SK-N-MC (cell line): ENCODE measurements around the gene ANKRD66.

Experiments
- DNase-seq: peaks from one replicate; pipeline ENCODE4 v3.0.0-alpha.2; 2011; ENCODE audit warnings: low read depth, low spot score
- H3K27ac ChIP-seq: fragments of 200-600 bp; sonication (generic); 2 replicates; pipeline ENCODE4 v1.5.1; 2016; ENCODE audit warnings: mixed run types
- H3K36me3 ChIP-seq: fragments of 200-600 bp; sonication (generic); 2 replicates; pipeline ENCODE4 v1.6.1; 2017; ENCODE audit warnings: antibody characterized with exemption, low read length, mixed read lengths; ENCODE audit not compliant: insufficient read depth
- H3K4me3 ChIP-seq: fragments of 200-600 bp; sonication (generic); 2 replicates; pipeline ENCODE4 v1.5.1; 2016
- H3K9ac ChIP-seq: fragments of 200-600 bp; sonication (generic); 2 replicates; pipeline ENCODE4 v1.8.0; 2017; ENCODE audit warnings: mixed run types, mixed read lengths; ENCODE audit not compliant: insufficient read length
- H3K9me3 ChIP-seq: fragments of 200-600 bp; sonication (generic); 2 replicates; pipeline ENCODE4 v1.6.1; 2017; ENCODE audit warnings: low read depth, mild to moderate bottlenecking, antibody characterized with exemption, low read length, moderate library complexity, mixed read lengths
- EZH2 ChIP-seq: fragments of 200-600 bp; sonication (generic); IDR thresholded peaks from one replicate; pipeline ENCODE4 v1.6.1; 2017; ENCODE audit warnings: antibody characterized with exemption
- FOXP2 ChIP-seq: optimal IDR thresholded peaks from 2 replicates; pipeline ENCODE3; 2011; ENCODE audit warnings: mild to moderate bottlenecking, moderate library complexity; ENCODE audit not compliant: insufficient read depth; ENCODE audit errors: extremely low read length, control extremely low read depth
- POLR2AphosphoS5 ChIP-seq: IDR thresholded peaks from 2 replicates; pipeline ENCODE4 v1.6.1; 2012; ENCODE audit warnings: mild to moderate bottlenecking, low read depth, low read length, borderline replicate concordance

The ANKRD66 gene

DNA sequence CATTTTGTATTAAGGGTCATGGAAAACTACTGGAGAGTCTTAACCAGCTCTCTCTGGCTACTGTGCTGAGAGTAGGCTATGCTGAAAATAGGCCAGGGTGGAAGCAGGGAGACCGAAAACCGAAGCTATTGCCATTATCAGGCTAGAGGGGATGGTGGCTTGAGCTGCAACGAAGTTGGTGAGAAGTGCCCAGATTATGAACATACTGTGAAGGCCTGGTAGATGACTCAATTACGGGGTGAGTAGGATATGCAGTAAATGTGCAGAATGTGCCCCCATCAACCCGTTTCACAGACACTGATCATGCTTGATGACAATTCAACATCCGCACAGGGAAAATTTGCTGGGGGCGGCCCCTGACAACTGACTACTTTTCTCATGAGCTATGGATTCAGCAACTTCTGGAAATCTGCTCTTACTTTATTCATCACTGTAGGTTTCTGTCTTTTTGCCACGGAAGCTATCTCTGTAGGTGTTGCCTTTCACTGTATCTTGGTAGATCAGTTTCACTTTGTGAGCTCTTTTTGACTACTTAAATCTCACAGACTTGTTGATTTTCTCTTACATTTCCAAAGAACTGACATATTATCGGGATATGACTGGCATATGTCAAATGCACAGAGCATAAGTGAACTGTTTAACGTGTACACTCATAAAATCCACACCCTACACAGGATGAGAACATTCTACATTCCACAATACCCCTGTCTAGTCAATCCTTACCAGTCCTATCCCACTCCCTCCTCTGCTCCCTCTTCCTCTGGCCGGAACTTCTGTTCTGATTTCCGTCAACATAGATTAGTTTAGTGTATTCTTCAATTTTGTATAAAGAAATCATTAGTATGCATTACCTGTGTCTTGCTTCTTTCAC, 31.0 kb downstream of the ANKRD66 start:
- Histone ChIP-seq H3K36me3 (no peaks in the 10 kb centered on the region), H3K9ac (no peak overlapping the region), H3K4me3 (no peak overlapping the region), H3K27ac (no peak overlapping the region), H3K9me3 (no peaks in the 10 kb centered on the region)
- TF ChIP-seq FOXP2: no peak
- no peak for TF ChIP-seq POLR2AphosphoS5
- TF ChIP-seq EZH2: no peak
- DNase-seq: no peak

DNA sequence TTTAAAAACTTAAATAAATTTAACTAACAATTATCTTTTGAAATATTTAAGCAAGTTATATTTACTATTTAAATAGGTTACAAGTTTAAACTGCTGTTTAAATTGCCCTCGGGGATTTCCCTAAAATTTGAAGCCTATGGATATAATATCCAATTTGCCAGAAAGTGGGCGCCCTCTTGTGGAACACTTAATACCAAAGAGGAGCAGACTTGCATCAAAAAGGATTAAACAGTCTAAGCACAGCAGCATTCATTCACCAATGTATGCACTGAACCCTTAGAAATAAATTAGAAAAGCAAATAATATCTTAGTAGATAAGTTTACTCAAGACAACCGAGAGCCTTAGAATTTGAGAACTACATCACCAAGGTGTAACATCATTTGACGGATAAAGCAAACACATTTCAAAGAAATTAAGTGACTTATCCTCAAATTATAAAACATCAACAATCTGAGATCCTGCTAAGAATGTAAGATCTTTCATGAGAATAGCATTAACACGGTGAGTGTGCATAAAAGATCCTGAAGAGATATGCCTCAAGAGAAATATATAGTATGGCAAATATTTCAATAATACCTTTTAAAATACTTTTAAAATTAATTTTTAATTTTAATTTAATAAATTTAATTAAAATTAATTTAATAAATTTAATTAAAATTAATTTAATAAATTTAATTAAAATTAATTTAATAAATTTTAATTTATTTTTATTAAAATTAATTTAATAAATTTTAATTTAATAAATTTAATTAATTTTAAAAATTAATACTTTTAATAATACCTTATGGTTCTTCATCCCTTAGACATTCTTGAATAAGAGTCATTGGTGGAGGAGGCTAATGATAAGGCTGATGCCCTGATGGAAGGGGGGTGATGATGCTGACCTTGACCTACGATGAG, 35.0 kb downstream of the ANKRD66 start:
- Histone ChIP-seq H3K36me3 (no peaks in the 10 kb centered on the region), H3K27ac (no peak overlapping the region), H3K9ac (no peak overlapping the region), H3K4me3 (no peak overlapping the region), H3K9me3 (no peaks in the 10 kb centered on the region)
- TF ChIP-seq FOXP2 (no peak), EZH2 (no peak), POLR2AphosphoS5 (no peak)
- DNase-seq: peak; percentile 32

DNA sequence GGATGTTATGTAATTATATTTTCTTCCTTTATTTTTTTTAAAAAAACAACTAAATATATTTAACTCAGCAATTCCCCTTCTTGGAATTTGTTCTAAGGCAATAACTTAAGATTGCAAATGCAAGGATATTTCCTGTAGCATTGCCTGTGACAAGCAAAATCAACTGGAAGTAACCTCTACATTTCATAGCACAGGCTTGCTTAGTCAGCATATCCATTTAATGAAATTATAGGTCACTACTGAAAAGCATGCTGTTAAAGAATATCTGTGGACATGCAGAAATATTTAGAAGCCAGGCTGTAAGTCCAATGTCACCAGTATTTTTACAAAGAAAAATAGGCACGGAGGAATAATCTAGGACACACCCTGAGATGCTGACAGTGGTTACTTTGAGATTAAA, 37.8 kb downstream of the ANKRD66 start:
- no peak overlapping the region for H3K9ac ChIP-seq
- H3K27ac ChIP-seq: no peak overlapping the region
- TF ChIP-seq FOXP2 (no peak), POLR2AphosphoS5 (no peak), EZH2 (no peak)
- H3K36me3 ChIP-seq: no peaks in the 10 kb centered on the region
- H3K4me3 ChIP-seq: no peak overlapping the region
- H3K9me3 ChIP-seq: no peaks in the 10 kb centered on the region
- no peak for DNase-seq

DNA sequence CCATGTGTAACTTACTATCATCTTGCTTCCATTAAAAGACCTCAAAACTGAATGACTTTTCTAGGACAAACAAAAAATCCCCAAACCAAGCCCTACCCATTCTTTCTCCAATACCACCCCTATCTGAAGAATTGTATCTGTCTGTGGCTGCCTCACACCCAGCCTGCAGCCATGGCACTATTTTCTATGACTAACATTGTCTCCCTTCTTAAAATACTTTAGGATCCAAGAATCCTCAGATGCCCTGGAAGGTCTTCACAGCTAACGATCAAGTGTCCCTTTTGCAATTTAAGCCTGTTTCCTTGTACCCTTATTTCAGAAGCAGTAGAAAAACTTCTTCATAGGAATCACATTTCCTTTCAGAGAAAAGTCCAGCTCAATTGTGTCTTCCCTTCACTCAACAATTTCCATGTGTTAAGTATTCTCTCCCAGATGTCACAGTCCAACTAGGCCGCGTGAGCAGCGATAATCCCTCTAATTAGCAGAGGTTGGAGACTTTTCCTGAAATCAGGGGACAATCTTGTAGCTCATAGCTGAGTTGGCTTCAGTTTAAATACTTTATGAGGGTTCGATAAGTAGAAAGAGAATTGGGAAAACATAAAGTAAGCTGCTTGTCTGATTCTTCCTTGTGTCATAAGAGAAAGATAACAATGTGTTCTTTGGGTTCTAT, 41.3 kb downstream of the ANKRD66 start:
- DNase-seq: no peak
- no peaks in the 10 kb centered on the region for H3K9me3 ChIP-seq

DNA sequence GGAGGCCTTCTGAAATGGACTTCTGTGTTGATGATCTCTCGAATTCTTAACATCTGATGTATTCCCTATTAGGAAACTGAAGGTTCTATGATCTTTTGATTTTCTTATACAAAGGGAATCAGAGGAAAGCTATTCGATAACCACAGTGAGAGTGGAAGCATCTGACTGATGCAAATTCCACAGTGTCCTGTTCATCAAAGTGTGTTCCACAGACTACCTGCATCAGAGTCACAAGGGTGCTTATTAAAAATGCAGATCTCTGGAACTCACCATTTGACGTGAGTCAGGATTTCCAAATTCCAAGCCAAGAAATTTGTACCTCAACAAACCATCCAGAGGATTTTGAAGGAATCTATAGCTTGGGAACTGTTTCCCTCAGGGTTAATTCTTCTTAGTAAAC, 42.1 kb downstream of the ANKRD66 start:
- H3K27ac ChIP-seq: no peak overlapping the region
- H3K9ac ChIP-seq: no peak overlapping the region
- no peak overlapping the region for H3K4me3 ChIP-seq
- no peaks in the 10 kb centered on the region for H3K9me3 ChIP-seq
- DNase-seq: no peak
- H3K36me3 ChIP-seq: no peaks in the 10 kb centered on the region
- no peak for TF ChIP-seq EZH2
- no peak for TF ChIP-seq POLR2AphosphoS5
- TF ChIP-seq FOXP2: no peak

More for the DNA sequence above, 41.3 kb downstream of the ANKRD66 start:
- Histone ChIP-seq H3K9ac (no peak overlapping the region), H3K27ac (no peak overlapping the region), H3K4me3 (no peak overlapping the region), H3K36me3 (no peaks in the 10 kb centered on the region)
- TF ChIP-seq FOXP2: no peak
- TF ChIP-seq POLR2AphosphoS5: no peak
- no peak for TF ChIP-seq EZH2

DNA sequence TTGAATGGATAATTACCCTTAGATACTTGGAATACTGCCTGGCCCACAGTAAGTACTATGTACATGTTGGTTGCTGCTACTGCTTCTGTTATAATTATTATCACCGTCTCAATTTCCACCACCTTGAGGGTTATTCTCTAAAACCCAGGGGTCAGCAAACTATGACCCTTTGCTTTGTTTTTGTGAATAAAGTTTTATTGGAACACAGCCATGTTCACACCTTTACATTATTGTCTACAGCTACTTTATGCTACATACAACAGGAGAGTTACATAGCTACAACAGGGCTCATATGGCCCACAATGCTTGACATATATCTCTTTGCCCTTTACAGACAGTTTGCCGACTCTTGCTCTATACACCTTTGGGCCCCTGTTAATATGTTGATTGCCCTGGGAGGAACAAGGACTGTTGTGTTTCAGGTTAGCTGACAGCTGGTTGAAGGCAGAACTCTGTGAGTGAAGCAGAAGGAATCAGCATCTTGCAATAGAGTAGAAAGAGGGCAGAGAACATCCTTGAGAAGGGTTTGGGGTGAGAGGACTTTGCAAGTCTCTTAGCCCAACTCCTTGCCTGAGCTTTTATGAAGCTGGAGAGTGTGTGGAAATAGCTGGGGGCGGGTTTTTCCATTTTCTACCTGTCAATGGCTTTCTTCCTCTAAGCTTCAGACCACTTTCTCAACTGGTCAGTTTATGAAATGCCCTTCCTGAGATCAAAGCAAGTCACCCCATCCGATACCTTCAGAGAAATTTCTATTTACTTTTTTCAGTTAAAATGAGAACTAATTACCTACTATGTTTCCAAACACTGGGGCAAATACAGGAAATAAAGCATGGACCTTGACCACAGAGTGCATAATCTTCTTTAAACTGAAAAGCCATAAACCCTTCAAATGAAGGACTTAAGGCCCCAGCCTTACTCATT, 43.0 kb downstream of the ANKRD66 start:
- no peak for DNase-seq
- H3K27ac ChIP-seq: no peak overlapping the region
- H3K9me3 ChIP-seq: no peaks in the 10 kb centered on the region
- no peak overlapping the region for H3K9ac ChIP-seq
- no peak for TF ChIP-seq FOXP2
- no peak for TF ChIP-seq EZH2
- TF ChIP-seq POLR2AphosphoS5: no peak
- H3K4me3 ChIP-seq: no peak overlapping the region
- no peaks in the 10 kb centered on the region for H3K36me3 ChIP-seq

DNA sequence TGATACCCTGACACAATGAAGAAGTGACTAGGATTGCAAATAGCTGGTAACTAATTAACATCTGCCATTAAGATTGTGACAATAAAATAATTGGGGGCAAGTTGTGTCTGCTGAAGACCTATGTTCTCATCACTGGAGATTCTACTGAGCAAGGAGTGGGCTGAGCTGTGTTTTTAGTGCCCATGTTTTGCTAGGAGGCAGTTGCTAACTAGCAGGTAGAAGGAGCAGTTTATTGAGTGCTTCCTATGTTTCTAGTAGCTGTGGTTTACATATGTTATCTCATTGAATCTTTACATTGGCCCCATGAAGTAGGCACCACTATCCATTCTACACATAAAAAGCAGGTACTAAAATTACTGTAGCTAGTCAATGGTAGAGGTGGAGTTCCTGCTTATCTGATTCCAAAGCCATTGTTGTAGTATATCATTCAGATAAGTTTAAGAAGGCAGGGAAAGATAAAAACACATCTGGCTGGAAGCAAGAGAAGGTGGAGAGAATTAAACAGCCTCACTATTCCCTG, 43.7 kb downstream of the ANKRD66 start:
- H3K4me3 ChIP-seq: no peak overlapping the region
- no peak overlapping the region for H3K27ac ChIP-seq
- H3K9ac ChIP-seq: no peak overlapping the region
- TF ChIP-seq POLR2AphosphoS5 (no peak), FOXP2 (no peak), EZH2 (no peak)
- DNase-seq: no peak
- H3K36me3 ChIP-seq: no peaks in the 10 kb centered on the region
- H3K9me3 ChIP-seq: no peaks in the 10 kb centered on the region
